ENCODE measurements around the gene MYPN.

MYPN gene

DNA sequence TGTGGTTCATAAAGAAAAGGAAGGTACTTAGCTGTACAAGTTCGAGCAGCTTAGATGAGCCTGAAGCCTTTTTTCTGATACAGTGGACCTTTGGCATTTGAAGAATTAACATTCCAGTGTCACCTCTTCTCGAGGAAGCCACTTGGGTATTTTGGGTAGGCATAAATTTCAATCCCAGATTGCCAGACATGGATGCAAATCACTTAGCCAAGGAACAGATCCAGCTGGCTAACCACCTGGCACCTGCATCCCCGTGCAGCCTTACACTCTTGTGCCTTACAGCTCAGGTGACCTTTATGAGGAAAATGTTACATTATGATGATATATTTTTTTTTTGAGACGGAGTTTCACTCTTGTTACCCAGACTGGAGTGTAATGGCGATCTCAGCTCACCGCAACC, 138.6 kb downstream of the MYPN start:
- no peak overlapping the region for H3K4me3 Mint-ChIP-seq
- peaks cover 8% of the 10 kb centered on the region for H3K27me3 Mint-ChIP-seq (ENCODE audit: low read depth)
- no peak overlapping the region for H3K27ac Mint-ChIP-seq
- no peaks in the 10 kb centered on the region for H3K4me1 Mint-ChIP-seq
- H3K9me3 Mint-ChIP-seq = no peaks in the 10 kb centered on the region
- no peaks in the 10 kb centered on the region for H3K36me3 Mint-ChIP-seq (ENCODE audit: low read depth)
- TF ChIP-seq, protein P1, sequence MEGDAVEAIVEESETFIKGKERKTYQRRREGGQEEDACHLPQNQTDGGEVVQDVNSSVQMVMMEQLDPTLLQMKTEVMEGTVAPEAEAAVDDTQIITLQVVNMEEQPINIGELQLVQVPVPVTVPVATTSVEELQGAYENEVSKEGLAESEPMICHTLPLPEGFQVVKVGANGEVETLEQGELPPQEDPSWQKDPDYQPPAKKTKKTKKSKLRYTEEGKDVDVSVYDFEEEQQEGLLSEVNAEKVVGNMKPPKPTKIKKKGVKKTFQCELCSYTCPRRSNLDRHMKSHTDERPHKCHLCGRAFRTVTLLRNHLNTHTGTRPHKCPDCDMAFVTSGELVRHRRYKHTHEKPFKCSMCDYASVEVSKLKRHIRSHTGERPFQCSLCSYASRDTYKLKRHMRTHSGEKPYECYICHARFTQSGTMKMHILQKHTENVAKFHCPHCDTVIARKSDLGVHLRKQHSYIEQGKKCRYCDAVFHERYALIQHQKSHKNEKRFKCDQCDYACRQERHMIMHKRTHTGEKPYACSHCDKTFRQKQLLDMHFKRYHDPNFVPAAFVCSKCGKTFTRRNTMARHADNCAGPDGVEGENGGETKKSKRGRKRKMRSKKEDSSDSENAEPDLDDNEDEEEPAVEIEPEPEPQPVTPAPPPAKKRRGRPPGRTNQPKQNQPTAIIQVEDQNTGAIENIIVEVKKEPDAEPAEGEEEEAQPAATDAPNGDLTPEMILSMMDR (IDR thresholded peaks at IDR 0.05; ENCODE audit: unreplicated experiment in 3 of 3) = no peak

DNA sequence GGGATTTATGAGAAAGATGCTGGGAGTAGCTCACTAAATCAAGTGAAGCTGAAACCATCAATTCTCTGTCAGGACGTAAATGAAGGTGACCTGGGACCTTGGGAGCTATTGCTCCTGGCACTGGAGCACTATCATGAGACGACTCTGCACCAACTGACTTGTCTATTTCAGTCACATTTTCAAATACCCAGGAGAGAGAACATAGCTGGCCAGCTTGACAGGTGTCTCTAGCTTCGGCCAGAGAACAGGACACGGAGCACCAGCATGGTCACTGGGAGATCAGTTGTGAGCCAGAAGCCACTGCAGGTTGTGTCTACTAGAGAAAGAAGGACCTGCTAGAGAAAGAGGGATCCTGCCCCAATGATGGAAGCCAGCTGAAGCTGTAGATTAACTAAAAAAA, 140.0 kb downstream of the MYPN start:
- Mint-ChIP-seq H3K9me3 (no peaks in the 10 kb centered on the region), H3K27me3 (ENCODE audit: low read depth) (peaks cover 4% of the 10 kb centered on the region), H3K4me1 (no peaks in the 10 kb centered on the region)

DNA sequence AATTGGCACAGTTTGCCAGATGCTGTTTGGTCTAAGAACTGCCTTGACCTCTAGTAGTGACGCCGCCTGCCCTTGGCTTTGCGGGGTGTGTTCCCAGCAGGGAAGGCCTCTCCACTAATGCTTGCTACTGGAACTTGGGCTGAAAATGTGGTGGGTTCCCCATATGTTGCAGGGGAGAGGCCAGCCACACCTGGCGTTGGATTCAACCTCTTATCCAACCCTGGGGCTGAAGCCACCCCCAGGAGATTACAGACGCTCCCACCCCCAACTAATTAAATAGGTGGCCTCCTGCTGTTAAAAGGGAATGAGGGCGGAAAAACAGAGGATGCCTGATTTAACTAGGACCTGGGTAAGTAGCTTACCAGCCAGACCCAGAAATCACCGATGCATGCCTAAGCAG, 141.9 kb downstream of the MYPN start:
- H3K27ac Mint-ChIP-seq = peak overlapping the region in 1 of 3 experiments; percentile 17
- TF ChIP-seq, protein P1 (IDR thresholded peaks at IDR 0.05; ENCODE audit: unreplicated experiment in 3 of 3) = no peak
- no peaks in the 10 kb centered on the region for H3K4me1 Mint-ChIP-seq
- H3K36me3 Mint-ChIP-seq (ENCODE audit: low read depth) = no peaks in the 10 kb centered on the region
- H3K4me3 Mint-ChIP-seq = no peak overlapping the region
- no peaks in the 10 kb centered on the region for H3K9me3 Mint-ChIP-seq
- peaks cover 4% of the 10 kb centered on the region for H3K27me3 Mint-ChIP-seq (ENCODE audit: low read depth)

More for the DNA sequence above, 140.0 kb downstream of the MYPN start:
- H3K36me3 Mint-ChIP-seq (ENCODE audit: low read depth) = no peaks in the 10 kb centered on the region
- H3K4me3 Mint-ChIP-seq = no peak overlapping the region
- TF ChIP-seq, protein P1 (IDR thresholded peaks at IDR 0.05; ENCODE audit: unreplicated experiment in 3 of 3) = no peak
- H3K27ac Mint-ChIP-seq = no peak overlapping the region

- Mint-ChIP-seq H3K4me1 (no peaks in the 10 kb centered on the region), H3K4me3 (no peak overlapping the region), H3K36me3 (ENCODE audit: low read depth) (no peaks in the 10 kb centered on the region), H3K27ac (peak overlapping the region in 1 of 3 experiments; percentile 43), H3K9me3 (no peaks in the 10 kb centered on the region), H3K27me3 (ENCODE audit: low read depth) (peaks cover 4% of the 10 kb centered on the region)
- TF ChIP-seq, protein P1 (IDR thresholded peaks at IDR 0.05; ENCODE audit: unreplicated experiment in 3 of 3) = no peak
These were observed 142.6 kb downstream of the MYPN start for GRCh38 chr10:68251625-68252495.

DNA sequence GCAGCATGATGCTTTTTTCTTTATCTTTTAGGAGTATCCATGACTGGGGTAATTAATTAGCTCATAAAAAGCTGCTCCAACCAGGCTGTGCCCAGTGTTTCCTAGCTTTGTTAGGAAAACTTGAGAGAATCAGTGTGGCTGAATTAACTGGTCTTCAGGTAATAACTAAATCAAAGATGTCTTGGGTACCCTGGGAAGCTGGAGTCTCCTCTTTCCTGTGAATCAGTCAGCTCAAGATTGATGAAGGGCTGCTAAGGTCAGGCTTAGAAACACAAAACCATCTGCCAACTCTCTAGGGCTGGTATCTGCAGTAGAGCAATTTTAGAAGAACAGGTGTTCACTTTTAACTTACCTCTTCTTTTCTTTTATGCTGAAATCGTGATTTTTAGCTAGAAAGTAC, 144.1 kb downstream of the MYPN start:
- no peaks in the 10 kb centered on the region for H3K9me3 Mint-ChIP-seq
- no peaks in the 10 kb centered on the region for H3K4me1 Mint-ChIP-seq
- H3K4me3 Mint-ChIP-seq = no peak overlapping the region
- H3K27me3 Mint-ChIP-seq (ENCODE audit: low read depth) = peaks cover 4% of the 10 kb centered on the region
- H3K27ac Mint-ChIP-seq = no peak overlapping the region
- no peaks in the 10 kb centered on the region for H3K36me3 Mint-ChIP-seq (ENCODE audit: low read depth)
- TF ChIP-seq, protein P1 (IDR thresholded peaks at IDR 0.05; ENCODE audit: unreplicated experiment in 3 of 3) = no peak
